IPS-NIHi11 (cell line): Measurements from ENCODE around the gene PPP1CC.

Experiments
- DNase-seq: peaks from one replicate; pipeline ENCODE4 v3.0.0; 2012; ENCODE audit warnings: mixed read lengths, low spot score

Gene PPP1CC

DNA sequence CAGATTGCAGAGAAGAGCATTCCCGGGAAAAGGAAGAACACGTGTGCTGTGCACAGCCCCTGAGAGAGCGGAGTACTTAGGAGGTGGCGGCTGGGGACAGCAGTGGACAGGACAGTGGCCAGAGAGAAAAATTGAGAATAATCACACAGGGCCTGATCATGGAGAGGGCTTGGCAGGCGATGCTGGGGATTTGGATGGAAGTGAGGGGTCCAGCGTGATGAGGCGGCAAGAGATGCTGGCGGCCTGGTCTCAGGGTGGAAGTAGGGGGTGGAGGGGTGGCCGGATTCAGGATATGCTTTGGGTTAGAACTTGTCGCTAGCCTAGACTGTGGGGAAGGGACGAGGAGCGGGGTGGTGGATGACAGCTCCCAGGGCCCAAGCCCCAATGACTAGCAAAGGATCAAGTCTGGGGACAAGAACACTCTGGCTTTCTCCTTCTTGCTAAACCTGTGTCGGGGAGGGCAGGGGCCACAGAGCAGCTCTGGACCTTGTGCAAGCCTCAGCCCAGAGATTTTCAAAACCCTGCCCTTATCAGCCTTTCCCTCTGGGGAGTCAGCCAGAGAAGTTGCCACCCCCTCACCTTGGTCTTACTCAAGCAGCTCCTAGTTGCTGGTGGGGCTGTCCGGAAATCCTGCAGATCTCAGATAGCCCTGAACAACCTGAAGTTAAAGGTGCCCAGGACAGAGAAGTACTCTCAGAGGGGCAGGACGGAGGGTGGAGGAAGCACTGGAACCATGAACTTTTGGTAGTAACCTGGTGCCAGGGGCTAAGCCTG, 55.1 kb downstream of the PPP1CC start:
- no peak for DNase-seq

DNA sequence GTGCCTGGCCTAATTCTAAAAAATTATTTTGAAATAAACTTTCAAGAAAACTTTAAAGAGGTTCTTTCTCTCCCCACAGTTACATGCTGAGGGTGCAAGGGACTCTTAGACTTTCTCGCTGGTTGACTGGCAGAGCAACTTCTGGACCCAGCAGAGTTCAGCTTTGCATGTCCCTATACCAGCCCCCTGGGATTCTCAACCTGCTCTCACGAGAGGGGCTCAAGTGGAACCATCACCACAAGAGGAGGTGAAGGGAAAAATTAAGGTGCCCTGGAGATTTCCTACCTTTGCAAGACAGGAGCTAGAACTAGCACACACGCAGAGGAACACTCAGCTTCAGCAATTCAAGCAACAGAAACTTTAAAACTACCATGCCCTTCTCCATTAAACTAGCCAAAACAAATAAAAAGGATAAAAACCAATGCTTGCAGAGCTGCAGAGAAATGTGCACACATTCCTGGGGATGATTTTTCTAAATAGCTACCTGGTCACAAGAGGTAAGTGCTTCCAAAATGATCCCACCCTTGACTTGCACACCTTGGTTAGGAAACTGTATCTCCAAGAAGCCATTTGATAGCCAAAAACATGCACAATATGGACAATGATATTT, 56.3 kb downstream of the PPP1CC start:
- DNase-seq, result no peak

GRCh38 chr12:110684312-110684836, 58.3 kb downstream of the PPP1CC start:
- no peak for DNase-seq

- DNase-seq, result no peak
These were observed 58.8 kb downstream of the PPP1CC start for GRCh38 chr12:110683888-110684287.

- DNase-seq, result no peak
These were observed 62.7 kb downstream of the PPP1CC start for GRCh38 chr12:110680032-110680431.

- DNase-seq, result no peak
These were observed 63.5 kb downstream of the PPP1CC start for GRCh38 chr12:110679201-110679600.

DNA sequence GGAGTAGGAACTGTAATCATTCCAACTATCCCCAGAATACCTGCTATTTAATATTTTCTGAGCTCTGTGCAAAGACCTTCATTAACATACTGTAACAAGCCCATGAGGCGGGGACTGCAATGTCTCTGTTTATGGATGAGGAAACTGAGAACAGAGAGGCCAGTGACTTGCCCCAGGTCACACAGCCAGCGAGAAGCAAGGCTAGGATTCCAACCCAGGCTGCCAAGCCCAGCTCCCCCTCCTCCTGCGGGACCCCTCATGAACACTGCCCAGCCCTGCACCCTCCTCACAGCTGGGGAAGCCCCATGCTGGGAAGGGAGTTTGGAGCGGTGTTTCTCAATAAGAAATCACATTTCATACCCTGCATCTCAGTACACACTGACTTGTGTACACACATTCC, 64.7 kb downstream of the PPP1CC start:
- no peak for DNase-seq

DNA sequence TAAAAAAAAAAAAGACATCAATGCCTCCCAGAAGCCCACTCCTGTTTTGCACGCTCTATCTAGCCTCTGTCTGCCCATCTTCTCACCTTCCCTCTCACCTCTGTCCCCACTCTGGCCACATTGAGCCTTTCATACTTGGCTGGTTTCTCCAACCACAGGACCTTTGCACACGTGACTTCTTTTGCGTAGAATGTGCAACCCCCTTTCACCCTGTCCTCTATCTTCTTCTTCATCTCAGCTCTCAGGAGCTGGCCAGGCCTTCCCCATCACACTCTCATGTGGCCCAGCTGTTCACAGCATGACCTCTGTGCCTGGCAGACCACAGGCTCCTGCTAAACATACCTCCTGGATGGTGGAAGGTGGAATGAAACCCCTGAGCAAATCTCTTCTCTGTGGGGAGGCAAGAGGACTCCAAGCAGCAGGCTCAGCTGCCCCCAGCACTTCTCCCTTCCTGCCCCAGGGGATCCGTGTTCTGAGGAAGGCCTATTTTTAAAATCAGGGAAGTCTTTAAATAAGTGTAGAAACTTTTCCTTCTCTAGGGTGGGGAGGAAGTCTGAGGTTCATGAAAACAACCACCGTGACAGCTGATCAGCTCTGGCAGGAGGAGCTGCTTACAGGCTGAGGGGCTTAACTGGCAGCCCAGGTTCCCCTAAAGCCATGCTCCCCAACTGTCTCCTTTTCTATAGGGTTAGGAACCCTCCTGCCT, 65.3 kb downstream of the PPP1CC start:
- no peak for DNase-seq

DNA sequence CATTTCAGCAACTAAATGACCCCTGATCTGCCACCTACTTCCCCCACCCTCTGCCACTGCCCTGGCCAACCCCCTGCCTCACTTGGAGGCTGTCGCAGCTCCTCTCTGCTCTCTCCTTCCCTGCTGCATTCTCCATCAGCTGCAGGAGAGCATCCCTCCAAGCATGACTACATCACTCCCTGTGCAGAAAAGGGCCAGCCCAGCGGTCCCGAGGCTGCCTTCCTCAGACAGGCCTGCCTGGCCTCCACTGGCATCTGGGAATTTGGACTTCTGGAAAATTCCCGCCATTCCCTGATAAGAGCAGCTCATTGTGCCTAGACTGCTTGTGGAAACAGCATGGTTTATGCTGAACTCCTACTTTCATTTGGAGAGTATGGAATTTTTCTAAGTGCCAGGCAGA, 66.5 kb downstream of the PPP1CC start:
- DNase-seq, result no peak

DNA sequence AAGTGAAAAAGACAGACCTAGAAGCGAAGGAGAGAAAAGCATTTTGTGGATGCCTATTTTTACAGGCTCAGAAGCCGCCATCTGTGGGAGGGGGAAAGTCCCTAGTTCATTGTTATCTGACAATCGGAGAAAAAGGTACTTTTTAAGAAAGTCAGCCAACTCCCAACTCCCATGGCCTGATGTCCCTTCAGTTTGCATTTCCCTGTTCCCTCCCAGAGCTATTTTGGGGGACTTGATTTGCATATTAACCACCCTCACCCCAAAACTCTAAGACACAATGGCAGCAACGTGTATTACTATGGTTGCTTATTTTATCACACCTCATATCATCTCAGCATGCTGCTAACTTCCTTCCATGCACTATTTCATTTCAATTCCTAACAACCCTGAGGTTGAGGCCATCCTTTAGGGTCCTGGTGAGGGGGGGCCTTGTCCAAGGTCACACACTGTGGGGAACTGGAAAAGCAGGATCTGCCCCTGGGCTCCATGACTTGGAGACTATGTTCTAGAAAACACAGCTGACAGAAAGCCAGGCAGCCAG, 72.5 kb downstream of the PPP1CC start:
- no peak for DNase-seq
